GM06990 (cell line): ENCODE data around the gene RNFT2.

Experiments
- DNase-seq: peaks from one replicate; pipeline ENCODE4 v3.0.0-alpha.2; 2011; ENCODE audit not compliant: insufficient read length; ENCODE audit errors: extremely low read depth
- H3K27me3 ChIP-seq: replicated peaks from 2 replicates; pipeline ENCODE4 v1.6.0; 2011; ENCODE audit warnings: low read length; ENCODE audit not compliant: control insufficient read depth, insufficient read depth
- H3K36me3 ChIP-seq: 2 replicates; pipeline ENCODE4 v1.5.1; 2011; ENCODE audit warnings: low read length; ENCODE audit not compliant: control insufficient read depth, insufficient read depth
- H3K4me3 ChIP-seq: replicated peaks from 2 replicates; pipeline ENCODE4 v1.5.1; 2011; ENCODE audit warnings: low read depth, mild to moderate bottlenecking, control low read depth, low read length
- CTCF ChIP-seq: IDR thresholded peaks from 2 replicates; pipeline ENCODE4 v1.5.1; 2011; ENCODE audit warnings: low read length, control low read depth, mild to moderate bottlenecking, inconsistent platforms; ENCODE audit not compliant: insufficient read depth, poor library complexity, severe bottlenecking

Gene RNFT2

GRCh38 chr12:116712458-116713303 lies 25.4 kb upstream of the RNFT2 start:
- TF ChIP-seq CTCF, result no peak
- H3K4me3 ChIP-seq, result no peak overlapping the region
- peaks cover 10% of the 10 kb centered on the region for H3K36me3 ChIP-seq
- no peak for DNase-seq
- H3K27me3 ChIP-seq, result no peaks in the 10 kb centered on the region

GRCh38 chr12:116713527-116713926 lies 24.6 kb upstream of the RNFT2 start:
- peaks cover 12% of the 10 kb centered on the region for H3K36me3 ChIP-seq
- H3K4me3 ChIP-seq, result no peak overlapping the region
- no peak for TF ChIP-seq CTCF
- H3K27me3 ChIP-seq, result no peaks in the 10 kb centered on the region
- no peak for DNase-seq

- TF ChIP-seq CTCF, result no peak
- Histone ChIP-seq H3K27me3 (no peaks in the 10 kb centered on the region), H3K36me3 (peaks cover 12% of the 10 kb centered on the region), H3K4me3 (no peak overlapping the region)
- DNase-seq, result no peak
Observed at GRCh38 chr12:116714175-116714574, 23.9 kb upstream of the RNFT2 start.

- Histone ChIP-seq H3K36me3 (peaks cover 13% of the 10 kb centered on the region), H3K27me3 (no peaks in the 10 kb centered on the region), H3K4me3 (no peak overlapping the region)
- TF ChIP-seq CTCF, result no peak
- DNase-seq, result no peak
Observed at GRCh38 chr12:116717466-116718437, 20.4 kb upstream of the RNFT2 start.

- DNase-seq, result no peak
- TF ChIP-seq CTCF, result no peak
- H3K27me3 ChIP-seq, result no peaks in the 10 kb centered on the region
- peaks cover 13% of the 10 kb centered on the region for H3K36me3 ChIP-seq
- no peak overlapping the region for H3K4me3 ChIP-seq
Observed at GRCh38 chr12:116718655-116719454, 19.3 kb upstream of the RNFT2 start.
